ENCODE measurements around the gene PCDHGA6.
A peak's percentile ranks its signal among the peaks of the same experiment; 100 is the strongest.
"Not testable (repeated sequence)": the region's sequence is repeated elsewhere in the genome, so short reads cannot be mapped to it uniquely, and the experiment has no call there.

Gene PCDHGA6

GRCh38 chr5:141343953-141344463, 29.7 kb upstream of the PCDHGA6 start:
- H3K27me3 ChIP-seq (ENCODE audit: control insufficient read depth, insufficient read depth, low read length), result no peaks in the 10 kb centered on the region
- H3K4me3 ChIP-seq (ENCODE audit: low read depth, low read length), result peak overlapping the region; percentile 63
- no peaks in the 10 kb centered on the region for H3K36me3 ChIP-seq (ENCODE audit: control insufficient read depth, insufficient read depth, low read length)
- H3K4me1 ChIP-seq (ENCODE audit: control insufficient read depth, insufficient read depth, low read length), result no peaks in the 10 kb centered on the region
- H3K27ac ChIP-seq (ENCODE audit: low read depth, low read length), result peak overlapping the region; percentile 26
- 0 out of 2 replicates have a peak overlapping the region, but pooled peaks have one; percentile 24 for H3K9ac ChIP-seq (ENCODE audit: low read depth, low read length)
- peaks cover 43% of the 10 kb centered on the region for H3K9me3 ChIP-seq (ENCODE audit: control insufficient read depth, insufficient read depth, low read length)

GRCh38 chr5:141345327-141345726, 28.4 kb upstream of the PCDHGA6 start:
- no peaks in the 10 kb centered on the region for H3K4me1 ChIP-seq (ENCODE audit: control insufficient read depth, insufficient read depth, low read length)
- H3K9me3 ChIP-seq (ENCODE audit: control insufficient read depth, insufficient read depth, low read length), result peaks cover 31% of the 10 kb centered on the region
- H3K36me3 ChIP-seq (ENCODE audit: control insufficient read depth, insufficient read depth, low read length), result no peaks in the 10 kb centered on the region
- H3K27me3 ChIP-seq (ENCODE audit: control insufficient read depth, insufficient read depth, low read length), result no peaks in the 10 kb centered on the region
- H3K27ac ChIP-seq (ENCODE audit: low read depth, low read length), result no peak overlapping the region
- H3K9ac ChIP-seq (ENCODE audit: low read depth, low read length), result no peak overlapping the region
- no peak overlapping the region for H3K4me3 ChIP-seq (ENCODE audit: low read depth, low read length)

GRCh38 chr5:141346017-141346416, 27.7 kb upstream of the PCDHGA6 start:
- H3K27ac ChIP-seq (ENCODE audit: low read depth, low read length); H3K9ac ChIP-seq (ENCODE audit: low read depth, low read length); H3K4me1 ChIP-seq (ENCODE audit: control insufficient read depth, insufficient read depth, low read length); H3K36me3 ChIP-seq (ENCODE audit: control insufficient read depth, insufficient read depth, low read length); H3K4me3 ChIP-seq (ENCODE audit: low read depth, low read length); H3K27me3 ChIP-seq (ENCODE audit: control insufficient read depth, insufficient read depth, low read length): not testable (repeated sequence)
- peaks cover 31% of the 10 kb centered on the region for H3K9me3 ChIP-seq (ENCODE audit: control insufficient read depth, insufficient read depth, low read length)

DNA sequence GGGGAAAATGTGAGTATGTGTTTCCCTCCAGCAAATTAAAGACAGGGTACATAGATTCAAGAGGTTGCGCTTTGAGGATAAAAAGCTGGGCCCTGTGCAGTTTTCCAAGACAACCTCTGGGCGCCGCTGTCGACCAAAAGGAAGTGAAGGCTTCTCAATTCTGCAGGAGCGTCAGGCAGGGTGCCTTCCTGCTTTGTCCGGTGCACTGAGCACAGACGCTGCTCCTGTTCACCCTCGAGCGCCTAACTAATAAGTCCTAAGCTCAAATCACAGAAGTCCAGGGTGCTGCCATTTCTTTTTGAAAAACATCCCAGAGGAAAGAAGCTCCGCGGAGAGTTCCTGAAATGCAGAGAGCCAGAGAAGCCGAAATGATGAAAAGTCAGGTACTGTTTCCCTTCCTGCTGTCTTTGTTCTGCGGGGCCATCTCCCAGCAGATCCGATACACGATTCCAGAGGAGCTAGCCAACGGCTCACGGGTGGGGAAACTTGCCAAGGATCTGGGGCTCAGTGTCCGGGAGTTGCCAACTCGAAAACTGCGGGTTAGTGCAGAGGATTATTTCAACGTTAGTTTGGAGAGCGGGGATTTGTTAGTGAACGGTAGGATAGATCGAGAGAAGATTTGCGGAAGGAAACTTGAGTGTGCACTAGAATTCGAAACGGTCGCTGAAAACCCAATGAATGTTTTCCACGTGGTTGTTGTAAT, 23.6 kb upstream of the PCDHGA6 start, which contains the start of gene PCDHGB1:
Gene PCDHGB1 (plus strand): TSS at position 183 of the 703 bp plus-strand sequence. CDS start 162 bp downstream, at position 345.
- Histone ChIP-seq H3K9ac (ENCODE audit: low read depth, low read length) (no peak within 1 kb of the TSS), H3K4me3 (ENCODE audit: low read depth, low read length) (peak within 1 kb of the TSS; percentile 27; the same call in 1 of the 2 replicates), H3K27me3 (ENCODE audit: control insufficient read depth, insufficient read depth, low read length) (no peaks in the 10 kb centered on the region), H3K36me3 (ENCODE audit: control insufficient read depth, insufficient read depth, low read length) (no peaks in the 10 kb centered on the region), H3K27ac (ENCODE audit: low read depth, low read length) (no peak within 1 kb of the TSS), H3K4me1 (ENCODE audit: control insufficient read depth, insufficient read depth, low read length) (no peaks in the 10 kb centered on the region), H3K9me3 (ENCODE audit: control insufficient read depth, insufficient read depth, low read length) (peaks cover 39% of the 10 kb centered on the region)

- Histone ChIP-seq H3K4me3 (ENCODE audit: low read depth, low read length) (no peak overlapping the region), H3K9ac (ENCODE audit: low read depth, low read length) (no peak overlapping the region), H3K36me3 (ENCODE audit: control insufficient read depth, insufficient read depth, low read length) (no peaks in the 10 kb centered on the region), H3K27ac (ENCODE audit: low read depth, low read length) (no peak overlapping the region), H3K27me3 (ENCODE audit: control insufficient read depth, insufficient read depth, low read length) (no peaks in the 10 kb centered on the region), H3K4me1 (ENCODE audit: control insufficient read depth, insufficient read depth, low read length) (no peaks in the 10 kb centered on the region), H3K9me3 (ENCODE audit: control insufficient read depth, insufficient read depth, low read length) (peaks cover 51% of the 10 kb centered on the region)
Observed at GRCh38 chr5:141351591-141351990, 22.1 kb upstream of the PCDHGA6 start.

- Histone ChIP-seq H3K27ac (ENCODE audit: low read depth, low read length) (no peak within 1 kb of the TSS), H3K9me3 (ENCODE audit: control insufficient read depth, insufficient read depth, low read length) (peaks cover 49% of the 10 kb centered on the region), H3K9ac (ENCODE audit: low read depth, low read length) (no peak within 1 kb of the TSS), H3K36me3 (ENCODE audit: control insufficient read depth, insufficient read depth, low read length) (no peaks in the 10 kb centered on the region), H3K27me3 (ENCODE audit: control insufficient read depth, insufficient read depth, low read length) (no peaks in the 10 kb centered on the region), H3K4me1 (ENCODE audit: control insufficient read depth, insufficient read depth, low read length) (no peaks in the 10 kb centered on the region), H3K4me3 (ENCODE audit: low read depth, low read length) (no peak within 1 kb of the TSS)
Observed at GRCh38 chr5:141354900-141355469, 18.7 kb upstream of the PCDHGA6 start, which contains the start of gene PCDHGA4. Gene PCDHGA4, plus strand, starts transcription at chr5:141355021. Its CDS starts 87 bp downstream, at chr5:141355108.

DNA sequence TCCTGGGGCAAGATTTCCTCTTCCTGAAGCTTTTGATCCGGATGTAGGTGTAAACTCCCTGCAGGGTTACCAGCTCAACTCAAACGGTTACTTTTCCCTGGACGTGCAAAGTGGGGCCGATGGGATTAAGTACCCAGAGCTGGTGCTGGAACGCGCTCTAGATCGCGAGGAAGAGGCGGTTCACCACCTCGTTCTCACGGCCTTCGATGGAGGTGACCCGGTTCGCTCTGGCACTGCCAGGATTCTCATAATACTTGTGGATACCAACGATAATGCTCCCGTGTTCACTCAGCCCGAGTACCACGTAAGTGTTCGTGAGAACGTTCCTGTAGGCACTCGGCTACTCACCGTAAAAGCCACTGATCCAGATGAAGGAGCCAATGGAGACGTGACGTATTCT, 18.1 kb upstream of the PCDHGA6 start:
- Histone ChIP-seq H3K36me3 (ENCODE audit: control insufficient read depth, insufficient read depth, low read length) (no peaks in the 10 kb centered on the region), H3K4me1 (ENCODE audit: control insufficient read depth, insufficient read depth, low read length) (no peaks in the 10 kb centered on the region), H3K4me3 (ENCODE audit: low read depth, low read length) (no peak overlapping the region), H3K9ac (ENCODE audit: low read depth, low read length) (no peak overlapping the region), H3K27ac (ENCODE audit: low read depth, low read length) (no peak overlapping the region), H3K9me3 (ENCODE audit: control insufficient read depth, insufficient read depth, low read length) (peaks cover 56% of the 10 kb centered on the region), H3K27me3 (ENCODE audit: control insufficient read depth, insufficient read depth, low read length) (no peaks in the 10 kb centered on the region)

GRCh38 chr5:141356133-141356532, 17.6 kb upstream of the PCDHGA6 start:
- no peaks in the 10 kb centered on the region for H3K27me3 ChIP-seq (ENCODE audit: control insufficient read depth, insufficient read depth, low read length)
- no peaks in the 10 kb centered on the region for H3K36me3 ChIP-seq (ENCODE audit: control insufficient read depth, insufficient read depth, low read length)
- H3K4me3 ChIP-seq (ENCODE audit: low read depth, low read length), result no peak overlapping the region
- no peak overlapping the region for H3K27ac ChIP-seq (ENCODE audit: low read depth, low read length)
- peaks cover 58% of the 10 kb centered on the region for H3K9me3 ChIP-seq (ENCODE audit: control insufficient read depth, insufficient read depth, low read length)
- no peak overlapping the region for H3K9ac ChIP-seq (ENCODE audit: low read depth, low read length)
- no peaks in the 10 kb centered on the region for H3K4me1 ChIP-seq (ENCODE audit: control insufficient read depth, insufficient read depth, low read length)

- H3K9me3 ChIP-seq (ENCODE audit: control insufficient read depth, insufficient read depth, low read length), result peaks cover 63% of the 10 kb centered on the region
- H3K4me1 ChIP-seq (ENCODE audit: control insufficient read depth, insufficient read depth, low read length), result no peaks in the 10 kb centered on the region
- H3K36me3 ChIP-seq (ENCODE audit: control insufficient read depth, insufficient read depth, low read length), result no peaks in the 10 kb centered on the region
- H3K9ac ChIP-seq (ENCODE audit: low read depth, low read length), result no peak overlapping the region
- H3K4me3 ChIP-seq (ENCODE audit: low read depth, low read length), result no peak overlapping the region
- no peaks in the 10 kb centered on the region for H3K27me3 ChIP-seq (ENCODE audit: control insufficient read depth, insufficient read depth, low read length)
- H3K27ac ChIP-seq (ENCODE audit: low read depth, low read length), result no peak overlapping the region
Observed at GRCh38 chr5:141356950-141357349, 16.7 kb upstream of the PCDHGA6 start.

DNA sequence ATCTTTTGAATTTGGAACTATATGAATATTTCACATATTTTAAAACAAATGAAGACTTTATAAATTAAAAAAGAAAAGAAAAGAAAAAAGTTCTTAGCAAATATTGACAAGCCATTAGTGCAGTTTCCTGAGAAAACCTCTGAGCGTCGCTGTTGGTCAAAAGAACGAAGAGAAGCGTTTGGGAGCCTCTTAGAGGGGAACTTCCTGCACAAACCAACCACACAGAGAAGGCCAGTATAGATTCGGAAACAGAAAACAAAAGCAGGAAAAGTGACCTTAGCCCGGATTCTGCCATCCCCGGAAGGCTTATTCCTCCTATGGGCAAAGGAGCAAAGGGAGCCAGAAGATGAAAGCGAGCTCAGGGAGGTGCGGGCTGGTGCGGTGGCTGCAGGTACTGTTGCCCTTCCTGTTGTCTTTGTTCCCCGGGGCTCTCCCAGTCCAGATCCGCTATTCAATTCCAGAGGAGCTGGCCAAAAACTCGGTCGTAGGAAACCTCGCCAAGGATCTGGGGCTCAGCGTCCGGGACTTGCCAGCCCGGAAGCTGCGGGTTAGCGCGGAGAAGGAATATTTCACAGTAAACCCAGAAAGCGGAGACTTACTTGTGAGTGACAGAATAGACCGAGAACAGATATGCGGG, 13.8 kb upstream of the PCDHGA6 start, which contains the start of gene PCDHGB2:
Gene PCDHGB2 (plus strand): TSS at position 205 of the 637 bp plus-strand sequence. CDS start 142 bp downstream, at position 347.
- Histone ChIP-seq H3K4me3 (ENCODE audit: low read depth, low read length) (peak within 1 kb of the TSS; percentile 37), H3K4me1 (ENCODE audit: control insufficient read depth, insufficient read depth, low read length) (no peaks in the 10 kb centered on the region), H3K9ac (ENCODE audit: low read depth, low read length) (no peak within 1 kb of the TSS), H3K36me3 (ENCODE audit: control insufficient read depth, insufficient read depth, low read length) (no peaks in the 10 kb centered on the region), H3K27ac (ENCODE audit: low read depth, low read length) (no peak within 1 kb of the TSS), H3K27me3 (ENCODE audit: control insufficient read depth, insufficient read depth, low read length) (no peaks in the 10 kb centered on the region), H3K9me3 (ENCODE audit: control insufficient read depth, insufficient read depth, low read length) (peaks cover 63% of the 10 kb centered on the region)

- Histone ChIP-seq H3K4me1 (ENCODE audit: control insufficient read depth, insufficient read depth, low read length) (no peaks in the 10 kb centered on the region), H3K27me3 (ENCODE audit: control insufficient read depth, insufficient read depth, low read length) (no peaks in the 10 kb centered on the region), H3K36me3 (ENCODE audit: control insufficient read depth, insufficient read depth, low read length) (no peaks in the 10 kb centered on the region), H3K9ac (ENCODE audit: low read depth, low read length) (no peak overlapping the region), H3K27ac (ENCODE audit: low read depth, low read length) (no peak overlapping the region), H3K9me3 (ENCODE audit: control insufficient read depth, insufficient read depth, low read length) (peaks cover 64% of the 10 kb centered on the region), H3K4me3 (ENCODE audit: low read depth, low read length) (peak overlapping the region; percentile 11; the same call in 1 of the 2 replicates)
Observed at GRCh38 chr5:141360685-141361084, 13.0 kb upstream of the PCDHGA6 start.

All from HUES48 (cell line).